CD8-positive, alpha-beta memory T cell (primary cell): ENCODE measurements around the gene CLDN5. TPM values are rescaled to one million over a fixed set of nuclear protein-coding genes. Genes with fewer than 3 reads are reported as not detected.

Experiments used
- CTCF ChIA-PET: fragments of 350-600 bp; sonication (Branson Sonifier 250); formaldehyde crosslinking; loops from one replicate; lab custom pipeline; 2021; ENCODE audit warnings: antibody characterized with exemption; lab: Charles Lee
- POLR2A ChIA-PET: fragments of 350-600 bp; sonication (Branson Sonifier 250); formaldehyde crosslinking; loops from one replicate; lab custom pipeline; 2021; ENCODE audit warnings: antibody characterized with exemption; lab: Charles Lee
- DNase-seq, 5 donors: peaks; one replicate each; pipeline versions ENCODE4 v3.0.0 to v3.0.0-alpha.2; 2020 to 2022; ENCODE audit warnings: mixed read lengths in 1 of 5
- H3K27ac ChIP-seq: one replicate; pipeline ENCODE4 v1.7.0; 2013; ENCODE audit warnings: low read depth, mild to moderate bottlenecking, low read length, moderate library complexity
- H3K27me3 ChIP-seq: 2 replicates; pipeline ENCODE4 v1.7.0; 2013; ENCODE audit warnings: low read length, mild to moderate bottlenecking; ENCODE audit not compliant: insufficient read depth, poor library complexity, severe bottlenecking
- H3K36me3 ChIP-seq: 2 replicates; pipeline ENCODE4 v1.7.0; 2013; ENCODE audit warnings: mild to moderate bottlenecking, low read length, moderate library complexity; ENCODE audit not compliant: insufficient read depth
- H3K4me1 ChIP-seq: 2 replicates; pipeline ENCODE4 v1.7.0; 2013; ENCODE audit warnings: mild to moderate bottlenecking, low read length, moderate library complexity; ENCODE audit not compliant: insufficient read depth
- H3K4me3 ChIP-seq: 2 replicates; pipeline ENCODE4 v1.7.0; 2013; ENCODE audit warnings: mild to moderate bottlenecking, low read length
- H3K9me3 ChIP-seq: 2 replicates; pipeline ENCODE4 v1.7.0; 2013; ENCODE audit warnings: mild to moderate bottlenecking, low read length
- H3K27ac Mint-ChIP-seq, 8 donors: one replicate each; pipeline ENCODE4 v1.8.0; 2020 to 2021; ENCODE audit warnings: mixed read lengths in 8 of 8, mild to moderate bottlenecking in 6 of 8, inconsistent platforms in 3 of 8, moderate library complexity in 3 of 8
- H3K27me3 Mint-ChIP-seq, 2 donors: one replicate each; pipeline ENCODE4 v1.8.0; 2020 to 2021; ENCODE audit warnings: mixed read lengths in 2 of 2, mild to moderate bottlenecking in 1 of 2, moderate library complexity in 1 of 2
- H3K36me3 Mint-ChIP-seq, 3 donors: one replicate each; pipeline ENCODE4 v1.8.0; 2020 to 2021; ENCODE audit warnings: mixed read lengths in 3 of 3, inconsistent platforms in 1 of 3, mild to moderate bottlenecking in 1 of 3
- H3K4me1 Mint-ChIP-seq, 3 donors: one replicate each; pipeline ENCODE4 v1.8.0; 2020 to 2021; ENCODE audit warnings: mixed read lengths in 3 of 3, inconsistent platforms in 1 of 3, mild to moderate bottlenecking in 1 of 3
- H3K4me3 Mint-ChIP-seq, 7 donors: one replicate each; pipeline ENCODE4 v1.8.0; 2020 to 2021; ENCODE audit warnings: mixed read lengths in 7 of 7, mild to moderate bottlenecking in 6 of 7, moderate library complexity in 4 of 7, inconsistent platforms in 2 of 7
- H3K9me3 Mint-ChIP-seq, 5 donors: one replicate each; pipeline ENCODE4 v1.8.0; 2020 to 2022; ENCODE audit warnings: mixed read lengths in 5 of 5, mild to moderate bottlenecking in 3 of 5, moderate library complexity in 2 of 5, inconsistent platforms in 1 of 5
- polyA plus RNA-seq: library from polyadenylated mRNA; unstranded; fragments of 300-500 nt; fragmentation: Illumina TruSeq; gene quantifications from one replicate; pipeline ENCODE4 v1.2.3, GENCODE V29; 2021
- total RNA-seq, 2 experiments: library from RNA; stranded (reverse); gene quantifications; one replicate each; pipeline ENCODE4 v1.2.3, GENCODE V29; 2021

Gene CLDN5
- total and polyA plus RNA-seq, 3 experiments from 2014 or later = not detected

GRCh38 chr22:19566279-19567156 is 42.3 kb upstream of the CLDN5 start:
- no peak overlapping the region for H3K4me3 Mint-ChIP-seq
- Histone ChIP-seq H3K27me3 (peaks cover 5% of the 10 kb centered on the region), H3K9me3 (no peaks in the 10 kb centered on the region), H3K4me1 (no peaks in the 10 kb centered on the region), H3K36me3 (no peaks in the 10 kb centered on the region), H3K27ac (no peak overlapping the region), H3K4me3 (no peak overlapping the region)
- DNase-seq = no peak
- ChIA-PET CTCF (no interaction called here), POLR2A (no interaction called here)
- no peaks in the 10 kb centered on the region for H3K36me3 Mint-ChIP-seq
- no peaks in the 10 kb centered on the region for H3K4me1 Mint-ChIP-seq
- no peak overlapping the region for H3K27ac Mint-ChIP-seq
- H3K9me3 Mint-ChIP-seq = peaks cover 0 to 5% (median 0%) of the 10 kb centered on the region in 5 donors
- peaks cover 9 to 15% of the 10 kb centered on the region in 2 donors for H3K27me3 Mint-ChIP-seq

DNA sequence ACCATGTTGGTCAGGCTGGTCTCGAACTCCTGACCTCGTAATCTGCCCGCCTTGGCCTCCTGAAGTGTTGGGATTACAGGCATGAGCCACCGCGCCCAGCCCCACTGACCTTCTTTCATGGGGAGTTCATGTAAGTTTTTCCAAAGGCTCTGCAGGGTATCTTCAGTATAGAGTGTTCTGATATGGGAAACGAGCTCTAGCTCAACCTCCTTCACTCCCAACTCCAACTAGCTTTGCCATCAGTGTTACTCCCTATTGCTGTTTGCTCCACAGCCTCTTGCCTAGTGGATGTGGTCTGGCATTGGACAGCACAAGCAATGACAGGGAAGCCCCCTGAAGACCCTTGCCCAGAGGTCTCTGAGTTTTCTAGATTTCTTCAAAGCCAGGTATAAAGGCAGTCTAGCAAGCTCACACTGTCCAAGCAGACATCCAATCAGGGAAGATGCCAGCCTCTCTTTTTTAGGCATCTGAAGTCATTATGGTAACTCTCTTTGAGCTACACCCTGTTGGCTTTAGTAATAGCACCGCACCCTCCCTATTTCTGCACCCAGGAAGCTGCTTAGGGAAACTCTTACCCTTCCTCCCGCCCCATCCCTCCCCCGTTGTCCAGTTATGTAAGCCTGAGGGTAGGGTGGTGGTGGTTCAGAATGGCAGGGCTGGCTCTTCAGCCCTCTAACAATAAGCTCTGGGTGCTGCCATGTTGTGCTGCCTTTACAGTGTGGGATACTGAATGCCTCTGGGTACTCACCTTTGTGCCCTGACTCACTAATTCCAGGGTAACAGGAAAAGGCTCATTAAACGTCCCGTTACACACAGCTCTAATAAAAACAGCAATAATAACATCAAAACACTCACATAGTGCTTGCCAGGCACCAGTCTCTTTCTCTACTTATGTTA is 41.4 kb upstream of the CLDN5 start:
- no peaks in the 10 kb centered on the region for H3K36me3 ChIP-seq
- H3K9me3 ChIP-seq = no peaks in the 10 kb centered on the region
- peaks cover 0 to 5% (median 0%) of the 10 kb centered on the region in 5 donors for H3K9me3 Mint-ChIP-seq
- peaks cover 9 to 17% of the 10 kb centered on the region in 2 donors for H3K27me3 Mint-ChIP-seq
- H3K4me1 Mint-ChIP-seq = no peaks in the 10 kb centered on the region
- ChIA-PET POLR2A (no interaction called here), CTCF (no interaction called here)
- no peaks in the 10 kb centered on the region for H3K4me1 ChIP-seq
- no peaks in the 10 kb centered on the region for H3K36me3 Mint-ChIP-seq
- H3K4me3 ChIP-seq = no peak overlapping the region
- DNase-seq = no peak
- no peak overlapping the region for H3K4me3 Mint-ChIP-seq
- no peak overlapping the region for H3K27ac Mint-ChIP-seq
- no peak overlapping the region for H3K27ac ChIP-seq
- H3K27me3 ChIP-seq = peaks cover 5% of the 10 kb centered on the region

DNA sequence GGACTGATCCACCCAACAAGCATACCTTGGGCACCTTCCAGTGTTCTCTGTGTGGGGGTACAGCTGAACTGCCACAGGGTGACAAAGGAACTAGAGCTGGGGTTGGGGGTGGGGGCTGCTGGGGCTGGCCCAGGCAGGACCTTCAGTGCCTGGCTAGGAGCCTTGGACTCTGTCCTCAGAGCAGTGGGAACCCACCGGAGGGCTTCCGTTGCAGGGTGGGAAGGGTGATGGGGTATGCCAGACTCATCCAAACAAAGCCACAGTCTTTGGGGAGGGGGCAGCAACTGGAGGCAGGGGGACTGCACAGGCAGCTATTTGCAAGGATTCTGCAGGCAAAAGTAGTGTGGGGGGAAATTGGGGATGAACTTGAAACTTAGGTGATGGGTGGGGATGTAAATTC is 35.7 kb upstream of the CLDN5 start:
- ChIA-PET CTCF (no interaction called here), POLR2A (no interaction called here)
- peaks cover 4% of the 10 kb centered on the region for H3K27me3 ChIP-seq
- no peaks in the 10 kb centered on the region for H3K36me3 ChIP-seq
- H3K4me3 ChIP-seq = no peak overlapping the region
- no peaks in the 10 kb centered on the region for H3K9me3 ChIP-seq
- Mint-ChIP-seq H3K4me3 (no peak overlapping the region), H3K4me1 (no peaks in the 10 kb centered on the region), H3K27ac (peak overlapping the region in 1 of 8 donors; percentile 92), H3K9me3 (peaks cover 0 to 5% (median 0%) of the 10 kb centered on the region in 5 donors), H3K36me3 (no peaks in the 10 kb centered on the region), H3K27me3 (peaks cover 1 to 8% of the 10 kb centered on the region in 2 donors)
- no peaks in the 10 kb centered on the region for H3K4me1 ChIP-seq
- no peak for DNase-seq
- no peak overlapping the region for H3K27ac ChIP-seq

- Histone ChIP-seq H3K4me3 (no peak overlapping the region), H3K36me3 (no peaks in the 10 kb centered on the region), H3K9me3 (no peaks in the 10 kb centered on the region), H3K27ac (no peak overlapping the region), H3K27me3 (peaks cover 4% of the 10 kb centered on the region), H3K4me1 (no peaks in the 10 kb centered on the region)
- H3K4me3 Mint-ChIP-seq = no peak overlapping the region
- no peak for DNase-seq
- H3K9me3 Mint-ChIP-seq = peaks cover 0 to under 1% (median 0%) of the 10 kb centered on the region in 5 donors
- CTCF ChIA-PET = no interaction called here
- peaks cover 1 to 14% of the 10 kb centered on the region in 2 donors for H3K27me3 Mint-ChIP-seq
- H3K4me1 Mint-ChIP-seq = no peaks in the 10 kb centered on the region
- H3K36me3 Mint-ChIP-seq = no peaks in the 10 kb centered on the region
- H3K27ac Mint-ChIP-seq = no peak overlapping the region
- POLR2A ChIA-PET = interaction anchor here (0.5 kb wide), 1 partner anchor 27 kb away, joined by 3 read pairs; no protein-coding TSS in a partner anchor
Measured at GRCh38 chr22:19559324-19559811, 35.2 kb upstream of the CLDN5 start.

DNA sequence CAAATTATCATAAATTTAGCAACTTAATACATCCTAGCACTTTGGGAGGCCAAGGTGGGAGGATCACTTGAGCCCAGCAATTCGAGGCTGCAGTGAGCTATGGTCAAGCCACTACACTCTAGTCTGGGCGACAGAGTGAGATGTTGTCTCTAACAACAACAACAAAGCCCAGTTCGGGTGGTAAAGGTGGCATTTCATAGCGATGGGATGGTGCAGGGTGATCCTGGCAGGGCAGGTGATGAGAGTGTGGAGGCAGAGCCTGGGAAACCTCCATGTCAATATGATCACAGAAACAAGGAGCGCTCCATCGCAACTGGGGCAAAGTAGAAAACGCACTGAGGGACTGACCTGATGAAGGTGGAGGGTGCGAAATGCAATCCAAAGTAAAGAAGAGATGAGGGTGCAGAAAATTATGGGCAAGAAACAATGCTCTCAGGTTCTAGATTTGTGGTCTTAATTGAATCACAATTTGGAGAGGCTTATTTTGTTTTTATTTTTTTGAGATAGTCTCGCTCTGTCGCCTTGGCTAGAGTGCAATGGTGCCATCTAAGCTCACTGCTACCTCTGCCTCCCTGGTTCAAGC is 32.8 kb upstream of the CLDN5 start:
- Mint-ChIP-seq H3K9me3 (peaks cover 0 to 5% (median 0%) of the 10 kb centered on the region in 5 donors), H3K4me1 (no peaks in the 10 kb centered on the region), H3K4me3 (no peak overlapping the region), H3K27ac (no peak overlapping the region), H3K36me3 (no peaks in the 10 kb centered on the region), H3K27me3 (peaks cover 3 to 19% of the 10 kb centered on the region in 2 donors)
- Histone ChIP-seq H3K4me3 (no peak overlapping the region), H3K27ac (no peak overlapping the region), H3K9me3 (no peaks in the 10 kb centered on the region), H3K27me3 (peaks cover 4% of the 10 kb centered on the region), H3K4me1 (no peaks in the 10 kb centered on the region), H3K36me3 (no peaks in the 10 kb centered on the region)
- ChIA-PET POLR2A (no interaction called here), CTCF (no interaction called here)
- no peak for DNase-seq

- CTCF ChIA-PET = no interaction called here
- H3K4me3 ChIP-seq = no peak overlapping the region
- H3K27ac ChIP-seq = no peak overlapping the region
- no peaks in the 10 kb centered on the region for H3K9me3 ChIP-seq
- peaks cover 1 to 19% of the 10 kb centered on the region in 2 donors for H3K27me3 Mint-ChIP-seq
- H3K9me3 Mint-ChIP-seq = peaks cover 0 to 5% (median 0%) of the 10 kb centered on the region in 5 donors
- DNase-seq = no peak
- H3K27me3 ChIP-seq = peaks cover 4% of the 10 kb centered on the region
- H3K4me1 ChIP-seq = no peaks in the 10 kb centered on the region
- H3K36me3 Mint-ChIP-seq = no peaks in the 10 kb centered on the region
- H3K4me3 Mint-ChIP-seq = no peak overlapping the region
- POLR2A ChIA-PET = no interaction called here
- no peaks in the 10 kb centered on the region for H3K36me3 ChIP-seq
- H3K27ac Mint-ChIP-seq = no peak overlapping the region
- H3K4me1 Mint-ChIP-seq = no peaks in the 10 kb centered on the region
Measured at GRCh38 chr22:19555651-19556050, 31.4 kb upstream of the CLDN5 start.

DNA sequence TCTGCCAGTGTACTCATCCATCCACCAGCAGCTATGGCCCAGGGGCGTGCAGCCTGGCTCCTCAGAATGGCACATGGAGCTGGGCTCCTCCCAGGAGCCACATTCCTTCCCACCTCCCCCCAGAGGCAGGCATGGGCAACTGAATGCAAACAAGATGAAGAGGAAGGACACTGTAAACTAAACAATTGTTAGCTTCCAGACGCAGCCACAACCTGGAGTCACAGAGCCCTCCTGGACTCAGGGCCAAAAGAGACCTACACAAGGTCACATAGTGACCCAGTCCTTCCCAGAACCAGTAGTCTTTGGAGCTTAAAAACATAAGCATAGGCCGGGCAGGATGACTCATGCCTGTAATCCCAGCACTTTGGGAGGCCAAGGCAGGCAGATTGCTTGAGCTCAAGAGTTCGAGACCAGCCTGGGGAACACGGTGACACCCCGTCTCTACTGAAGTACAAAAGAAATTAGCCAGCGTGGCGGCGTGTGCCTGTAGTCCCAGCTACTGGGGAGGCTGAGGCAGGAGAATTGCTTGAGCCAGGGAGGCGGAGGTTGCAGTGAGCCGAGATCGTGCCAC is 30.7 kb upstream of the CLDN5 start:
- Histone ChIP-seq H3K27me3 (peaks cover 4% of the 10 kb centered on the region), H3K9me3 (no peaks in the 10 kb centered on the region), H3K27ac (no peak overlapping the region), H3K4me1 (no peaks in the 10 kb centered on the region), H3K4me3 (no peak overlapping the region), H3K36me3 (no peaks in the 10 kb centered on the region)
- peaks cover 0 to 5% (median 0%) of the 10 kb centered on the region in 5 donors for H3K9me3 Mint-ChIP-seq
- DNase-seq = no peak
- H3K27ac Mint-ChIP-seq = no peak overlapping the region
- CTCF ChIA-PET = no interaction called here
- peaks cover 1 to 19% of the 10 kb centered on the region in 2 donors for H3K27me3 Mint-ChIP-seq
- H3K36me3 Mint-ChIP-seq = no peaks in the 10 kb centered on the region
- H3K4me1 Mint-ChIP-seq = no peaks in the 10 kb centered on the region
- H3K4me3 Mint-ChIP-seq = no peak overlapping the region
- POLR2A ChIA-PET = no interaction called here
